Measurements from ENCODE around the gene EDN2. TPM values are rescaled to one million over a fixed set of nuclear protein-coding genes. Genes with fewer than 3 reads are reported as not detected.

Gene EDN2
- total RNA-seq, 1 donor from 2014 or later: 9.3 TPM

DNA sequence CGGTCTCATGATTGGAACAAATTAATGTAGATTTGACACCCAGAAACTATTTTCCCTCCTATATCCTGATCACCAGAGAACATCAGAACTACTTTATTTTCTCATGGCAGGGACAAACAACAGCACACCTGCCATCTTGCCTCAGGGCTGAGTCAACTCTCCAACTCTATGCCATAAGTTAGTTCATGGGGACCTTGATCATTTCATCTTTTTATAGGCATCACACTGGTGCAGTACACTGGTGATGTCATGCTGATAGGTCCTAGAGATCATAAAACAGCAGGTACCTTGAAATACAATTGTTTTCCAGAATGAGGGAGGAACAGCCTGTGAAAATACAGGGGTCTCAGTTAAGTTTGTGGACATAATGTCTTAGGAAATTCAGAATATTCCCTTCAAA lies 45.8 kb downstream of the EDN2 start:
- peaks cover 18% of the 10 kb centered on the region for H3K4me1 ChIP-seq

GRCh38 chr1:41437011-41437355 lies 47.5 kb downstream of the EDN2 start:
- no peaks in the 10 kb centered on the region for H3K27me3 ChIP-seq
- TF ChIP-seq POLR2AphosphoS5 (IDR thresholded peaks at IDR 0.05; ENCODE audit: insufficient read depth in 1 of 2, low read depth in 1 of 2) (no peak), POLR2A (IDR thresholded peaks at IDR 0.05) (no peak)
- TF ChIP-seq, protein P1, sequence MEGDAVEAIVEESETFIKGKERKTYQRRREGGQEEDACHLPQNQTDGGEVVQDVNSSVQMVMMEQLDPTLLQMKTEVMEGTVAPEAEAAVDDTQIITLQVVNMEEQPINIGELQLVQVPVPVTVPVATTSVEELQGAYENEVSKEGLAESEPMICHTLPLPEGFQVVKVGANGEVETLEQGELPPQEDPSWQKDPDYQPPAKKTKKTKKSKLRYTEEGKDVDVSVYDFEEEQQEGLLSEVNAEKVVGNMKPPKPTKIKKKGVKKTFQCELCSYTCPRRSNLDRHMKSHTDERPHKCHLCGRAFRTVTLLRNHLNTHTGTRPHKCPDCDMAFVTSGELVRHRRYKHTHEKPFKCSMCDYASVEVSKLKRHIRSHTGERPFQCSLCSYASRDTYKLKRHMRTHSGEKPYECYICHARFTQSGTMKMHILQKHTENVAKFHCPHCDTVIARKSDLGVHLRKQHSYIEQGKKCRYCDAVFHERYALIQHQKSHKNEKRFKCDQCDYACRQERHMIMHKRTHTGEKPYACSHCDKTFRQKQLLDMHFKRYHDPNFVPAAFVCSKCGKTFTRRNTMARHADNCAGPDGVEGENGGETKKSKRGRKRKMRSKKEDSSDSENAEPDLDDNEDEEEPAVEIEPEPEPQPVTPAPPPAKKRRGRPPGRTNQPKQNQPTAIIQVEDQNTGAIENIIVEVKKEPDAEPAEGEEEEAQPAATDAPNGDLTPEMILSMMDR (IDR thresholded peaks at IDR 0.05): no peak
- intact Hi-C loops (cut with DNase I): no loop called here
- H3K36me3 ChIP-seq: no peaks in the 10 kb centered on the region
- no peaks in the 10 kb centered on the region for H3K9me3 ChIP-seq
- no peak overlapping the region for H3K27ac ChIP-seq
- no peak for DNase-seq (ENCODE audit: extremely low spot score in 2 of 2)
- no peak overlapping the region for H3K4me3 ChIP-seq
- H3K4me1 ChIP-seq: peaks cover 26% of the 10 kb centered on the region

More for the DNA sequence above, 45.8 kb downstream of the EDN2 start:
- Histone ChIP-seq H3K9me3 (no peaks in the 10 kb centered on the region), H3K27me3 (no peaks in the 10 kb centered on the region), H3K4me3 (no peak overlapping the region), H3K27ac (no peak overlapping the region), H3K36me3 (no peaks in the 10 kb centered on the region)
- DNase-seq (ENCODE audit: extremely low spot score in 2 of 2): no peak
- intact Hi-C loops (cut with DNase I): no loop called here
- TF ChIP-seq POLR2AphosphoS5 (IDR thresholded peaks at IDR 0.05; ENCODE audit: insufficient read depth in 1 of 2, low read depth in 1 of 2): no peak
- TF ChIP-seq POLR2A (IDR thresholded peaks at IDR 0.05): no peak
- TF ChIP-seq, protein P1 (IDR thresholded peaks at IDR 0.05): no peak

- peaks cover 29% of the 10 kb centered on the region for H3K4me1 ChIP-seq
- no peak overlapping the region for H3K27ac ChIP-seq
- intact Hi-C loops (cut with DNase I): no loop called here
- no peaks in the 10 kb centered on the region for H3K9me3 ChIP-seq
- no peak for TF ChIP-seq POLR2A (IDR thresholded peaks at IDR 0.05)
- no peaks in the 10 kb centered on the region for H3K27me3 ChIP-seq
- H3K36me3 ChIP-seq: no peaks in the 10 kb centered on the region
- H3K4me3 ChIP-seq: no peak overlapping the region
- DNase-seq (ENCODE audit: extremely low spot score in 2 of 2): no peak
Measured at GRCh38 chr1:41436281-41437010, 48.0 kb downstream of the EDN2 start.

GRCh38 chr1:41435570-41436178 lies 48.8 kb downstream of the EDN2 start:
- no peak overlapping the region for H3K4me3 ChIP-seq
- TF ChIP-seq, protein P1 (IDR thresholded peaks at IDR 0.05): no peak
- TF ChIP-seq POLR2A (IDR thresholded peaks at IDR 0.05): no peak
- TF ChIP-seq POLR2AphosphoS5 (IDR thresholded peaks at IDR 0.05; ENCODE audit: insufficient read depth in 1 of 2, low read depth in 1 of 2): no peak
- intact Hi-C loops (cut with DNase I): no loop called here
- no peak for DNase-seq (ENCODE audit: extremely low spot score in 2 of 2)
- peaks cover 29% of the 10 kb centered on the region for H3K4me1 ChIP-seq
- H3K36me3 ChIP-seq: no peaks in the 10 kb centered on the region
- no peak overlapping the region for H3K27ac ChIP-seq
- H3K9me3 ChIP-seq: no peaks in the 10 kb centered on the region
- no peaks in the 10 kb centered on the region for H3K27me3 ChIP-seq

- no peak overlapping the region for H3K4me3 ChIP-seq
- no peaks in the 10 kb centered on the region for H3K36me3 ChIP-seq
- intact Hi-C loops (cut with DNase I): no loop called here
- H3K27me3 ChIP-seq: no peaks in the 10 kb centered on the region
- peaks cover 29% of the 10 kb centered on the region for H3K4me1 ChIP-seq
- no peak for DNase-seq (ENCODE audit: extremely low spot score in 2 of 2)
- no peak overlapping the region for H3K27ac ChIP-seq
- no peaks in the 10 kb centered on the region for H3K9me3 ChIP-seq
- TF ChIP-seq POLR2A (IDR thresholded peaks at IDR 0.05) (no peak), POLR2AphosphoS5 (IDR thresholded peaks at IDR 0.05; ENCODE audit: insufficient read depth in 1 of 2, low read depth in 1 of 2) (no peak)
- TF ChIP-seq, protein P1 (IDR thresholded peaks at IDR 0.05): no peak
Measured at GRCh38 chr1:41434748-41435449, 49.6 kb downstream of the EDN2 start.
